ENCODE results near the gene MAP10.

- TF ChIP-seq CTCF (IDR thresholded peaks at IDR 0.05 in 8 of 11, conservative IDR thresholded peaks at IDR 0.05 in 3 of 11) (no peak), POLR2A (IDR thresholded peaks at IDR 0.05) (no peak), POLR2AphosphoS5 (IDR thresholded peaks at IDR 0.05) (no peak)
Observed at GRCh38 chr1:232812560-232812959, 7.3 kb downstream of the MAP10 start.
